Epithelial cell of proximal tubule (primary cell): ENCODE measurements around the gene PPP2R2D. TPM values are rescaled to one million over a fixed set of nuclear protein-coding genes. Genes with fewer than 3 reads are reported as not detected.

Experiments used
- DNase-seq: peaks from one replicate; pipeline ENCODE4 v3.0.0-alpha.2; 2011; ENCODE audit warnings: low read depth
- H3K4me3 ChIP-seq: 2 replicates; pipeline ENCODE4 v1.5.1; 2011; ENCODE audit warnings: low read depth, mild to moderate bottlenecking, low read length
- total RNA-seq: library from RNA; depleted of rRNA; stranded (reverse); fragments of >200 nt; gene quantifications from 2 replicates; pipeline ENCODE4 v1.2.3, GENCODE V29; 2015
- TF ChIP-seq, protein P1 (sequence below): conservative IDR thresholded peaks from 2 replicates; pipeline ENCODE4 v1.5.1; 2012; ENCODE audit warnings: low read depth, mild to moderate bottlenecking, low read length

PPP2R2D gene
- total RNA-seq, 1 donor from 2014 or later = 28.6 TPM

DNA sequence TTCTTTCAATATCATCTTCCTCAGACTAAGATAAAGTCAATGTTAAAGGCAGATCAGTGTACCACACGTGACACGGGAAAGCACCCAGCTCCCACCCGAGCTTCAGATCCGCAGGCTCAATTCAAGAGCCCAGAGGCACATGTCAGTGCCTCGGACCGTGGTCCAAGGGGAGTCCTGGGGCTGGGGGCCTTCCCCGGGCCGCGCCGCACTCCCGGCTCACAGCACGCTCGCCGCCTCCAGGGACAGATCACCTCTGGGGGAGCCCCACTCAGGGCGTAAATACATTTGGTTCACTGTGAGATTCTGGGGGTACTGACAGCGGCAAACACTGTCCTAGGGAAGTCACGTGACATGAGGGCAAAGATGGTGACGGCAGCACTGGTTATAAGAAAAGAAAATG lies 70.1 kb downstream of the PPP2R2D start:
- no peak overlapping the region for H3K4me3 ChIP-seq
- TF ChIP-seq, protein P1, sequence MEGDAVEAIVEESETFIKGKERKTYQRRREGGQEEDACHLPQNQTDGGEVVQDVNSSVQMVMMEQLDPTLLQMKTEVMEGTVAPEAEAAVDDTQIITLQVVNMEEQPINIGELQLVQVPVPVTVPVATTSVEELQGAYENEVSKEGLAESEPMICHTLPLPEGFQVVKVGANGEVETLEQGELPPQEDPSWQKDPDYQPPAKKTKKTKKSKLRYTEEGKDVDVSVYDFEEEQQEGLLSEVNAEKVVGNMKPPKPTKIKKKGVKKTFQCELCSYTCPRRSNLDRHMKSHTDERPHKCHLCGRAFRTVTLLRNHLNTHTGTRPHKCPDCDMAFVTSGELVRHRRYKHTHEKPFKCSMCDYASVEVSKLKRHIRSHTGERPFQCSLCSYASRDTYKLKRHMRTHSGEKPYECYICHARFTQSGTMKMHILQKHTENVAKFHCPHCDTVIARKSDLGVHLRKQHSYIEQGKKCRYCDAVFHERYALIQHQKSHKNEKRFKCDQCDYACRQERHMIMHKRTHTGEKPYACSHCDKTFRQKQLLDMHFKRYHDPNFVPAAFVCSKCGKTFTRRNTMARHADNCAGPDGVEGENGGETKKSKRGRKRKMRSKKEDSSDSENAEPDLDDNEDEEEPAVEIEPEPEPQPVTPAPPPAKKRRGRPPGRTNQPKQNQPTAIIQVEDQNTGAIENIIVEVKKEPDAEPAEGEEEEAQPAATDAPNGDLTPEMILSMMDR = no peak
- no peak for DNase-seq

DNA sequence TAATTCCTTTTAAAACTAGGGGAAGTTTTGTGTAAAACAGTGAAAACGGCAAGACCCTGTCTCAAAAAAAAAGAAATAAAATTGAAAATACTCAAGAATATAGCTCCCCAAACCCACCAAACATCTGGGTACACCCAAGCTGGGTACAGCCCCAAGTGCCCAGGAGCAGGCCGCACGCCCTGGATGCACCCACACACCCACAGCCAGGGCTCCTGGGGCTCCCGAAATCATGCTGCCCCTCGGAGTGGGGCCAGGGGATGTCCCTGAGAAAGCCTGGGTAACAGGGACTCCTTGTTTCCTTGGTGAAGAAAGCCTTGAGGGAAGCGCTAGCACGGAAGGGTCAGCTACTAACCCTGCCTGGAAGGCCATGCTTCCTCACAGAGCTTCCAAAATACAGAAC lies 70.8 kb downstream of the PPP2R2D start:
- no peak for DNase-seq
- TF ChIP-seq, protein P1 = no peak

DNA sequence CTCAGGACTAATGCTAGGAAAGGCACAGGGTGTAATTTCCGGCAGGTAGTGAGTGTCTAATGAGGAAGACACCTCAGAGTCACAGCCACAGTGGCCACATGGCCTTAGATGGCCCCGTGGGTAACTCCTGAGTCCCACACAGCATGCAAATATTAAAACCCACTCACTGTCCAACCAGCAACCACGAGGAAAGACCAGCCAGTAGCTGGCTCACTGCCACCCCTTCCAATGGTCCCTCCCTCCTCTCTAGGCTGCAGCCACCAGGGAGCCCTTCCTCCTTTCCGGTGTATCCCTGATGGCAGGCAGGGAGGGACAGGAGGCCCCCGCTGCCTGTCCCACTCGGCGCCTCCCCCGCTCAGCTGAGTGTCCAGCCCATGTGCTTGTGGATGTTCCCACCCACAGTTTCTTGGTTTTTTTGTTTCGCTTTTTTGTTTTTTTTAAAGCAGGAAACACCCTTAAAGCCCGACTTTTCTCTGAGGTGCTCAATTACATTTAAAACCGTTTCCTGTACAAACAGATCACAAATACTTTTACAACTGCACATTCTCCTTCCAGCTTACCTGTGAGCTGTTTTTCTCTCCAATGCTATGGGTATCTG lies 71.8 kb downstream of the PPP2R2D start:
- DNase-seq = no peak
- H3K4me3 ChIP-seq = no peak overlapping the region
- TF ChIP-seq, protein P1 = no peak

More for the DNA sequence above, 70.8 kb downstream of the PPP2R2D start:
- H3K4me3 ChIP-seq = no peak overlapping the region

DNA sequence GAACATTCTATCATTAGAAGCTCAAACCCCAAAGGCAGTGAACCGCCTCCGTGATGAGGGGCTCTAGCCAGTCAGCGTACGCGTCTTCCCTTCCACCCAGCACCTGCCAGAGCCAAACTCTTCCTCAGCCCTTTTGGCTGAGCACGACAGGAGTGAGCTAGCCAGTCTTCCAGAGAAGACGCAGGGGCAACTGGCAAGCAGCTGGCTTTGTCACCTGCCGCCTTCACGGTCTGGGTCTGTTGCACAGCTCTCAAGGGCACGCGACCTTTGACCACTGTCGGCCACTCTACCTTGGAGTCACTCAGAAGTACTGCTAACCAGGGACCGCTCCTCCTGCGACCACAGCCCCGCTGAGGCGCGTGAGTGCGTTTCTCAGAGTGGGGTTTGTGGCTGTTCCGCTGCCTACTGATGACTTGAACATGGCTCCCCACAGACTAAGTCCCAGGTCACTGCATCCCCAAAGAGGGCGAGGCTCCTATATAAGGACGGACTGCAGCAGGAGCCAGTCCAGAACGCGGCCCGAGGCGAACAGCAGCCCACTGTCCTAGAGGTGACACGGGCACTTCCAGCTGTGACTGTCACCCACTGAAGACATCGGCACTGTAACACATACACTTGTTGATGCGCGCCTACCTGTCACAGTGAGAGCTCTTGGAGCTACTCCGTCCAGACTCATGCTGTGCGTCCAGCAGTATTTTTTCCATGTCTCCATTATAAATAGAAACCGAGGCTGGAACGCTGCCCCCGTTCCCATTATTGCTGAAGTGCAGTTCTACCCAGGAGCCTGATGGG lies 72.5 kb downstream of the PPP2R2D start:
- TF ChIP-seq, protein P1 = no peak
- DNase-seq = no peak

DNA sequence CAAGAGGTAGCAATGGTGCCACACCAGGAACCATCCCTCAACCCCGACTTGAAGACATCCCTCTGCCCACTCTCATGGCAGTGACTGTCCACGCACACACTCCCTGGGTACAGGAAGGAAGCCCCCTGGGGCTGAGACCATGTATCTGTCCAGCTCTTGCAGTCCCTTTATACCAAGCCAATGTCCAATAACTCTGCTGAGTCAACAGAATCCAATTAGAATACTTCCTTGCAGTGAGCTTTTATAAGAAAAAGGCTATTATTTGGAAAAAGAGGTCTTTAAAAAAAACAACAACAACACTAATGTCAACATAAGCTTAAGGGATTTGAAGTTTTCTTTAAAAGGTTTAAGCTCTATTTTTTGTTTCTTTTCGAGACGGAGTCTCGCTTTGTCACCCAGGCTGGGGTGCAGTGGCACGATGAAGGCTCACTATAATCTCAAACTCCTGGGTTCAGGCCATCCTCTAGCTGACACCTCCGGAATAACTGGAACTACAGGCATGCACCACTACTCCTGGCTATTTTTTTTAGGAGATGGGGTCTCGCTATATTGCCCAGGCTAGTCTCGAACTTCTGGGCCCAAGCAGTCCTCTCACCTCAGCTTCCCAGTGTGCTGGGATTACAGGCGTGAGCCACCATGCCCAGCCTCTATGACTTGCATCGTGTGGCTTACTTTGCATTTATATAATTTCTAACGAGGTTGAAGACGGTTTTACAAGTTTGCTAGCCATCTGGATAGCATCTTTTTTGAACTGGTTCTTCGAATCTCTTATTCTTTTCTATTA lies 73.4 kb downstream of the PPP2R2D start:
- H3K4me3 ChIP-seq = no peak overlapping the region
- TF ChIP-seq, protein P1 = no peak

More for the DNA sequence above, 72.5 kb downstream of the PPP2R2D start:
- H3K4me3 ChIP-seq = no peak overlapping the region

DNA sequence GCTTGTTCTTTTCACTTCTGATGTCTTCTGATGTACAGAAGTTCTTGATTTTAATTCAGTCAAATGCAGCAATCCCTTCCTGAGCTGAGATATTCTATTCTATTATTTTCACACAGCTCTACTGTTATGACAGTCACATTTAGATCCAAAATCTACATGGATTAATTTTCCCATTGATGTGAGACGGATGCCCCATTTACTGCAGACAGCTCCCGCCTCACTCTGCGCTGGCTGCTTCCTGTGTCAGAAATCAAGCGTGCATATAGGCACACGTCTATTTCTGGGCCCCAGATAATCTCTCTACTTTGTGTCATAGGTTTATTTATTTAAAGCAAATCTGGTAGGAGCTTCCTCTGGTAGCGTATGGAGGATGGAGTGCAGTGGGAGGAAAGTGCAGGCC lies 74.2 kb downstream of the PPP2R2D start:
- no peak overlapping the region for H3K4me3 ChIP-seq
- no peak for DNase-seq
- TF ChIP-seq, protein P1 = no peak

More for the DNA sequence above, 73.4 kb downstream of the PPP2R2D start:
- DNase-seq = no peak
